NCI-H187 (cell line): Measurements from ENCODE around the gene IFFO2.
"Not testable (repeated sequence)": the region's sequence is repeated elsewhere in the genome, so short reads cannot be mapped to it uniquely, and the experiment has no call there.

Experiments used
- DNase-seq, 2 experiments: peaks; one replicate each; lab custom pipeline; 2025; lab: John Stamatoyannopoulos, UW

IFFO2 gene

GRCh38 chr1:18874600-18874999, 81.9 kb downstream of the IFFO2 start:
- DNase-seq = no peak

GRCh38 chr1:18874036-18874435, 82.4 kb downstream of the IFFO2 start:
- no peak for DNase-seq

GRCh38 chr1:18872071-18872611, 84.3 kb downstream of the IFFO2 start:
- DNase-seq = no peak

GRCh38 chr1:18871401-18872070, 84.9 kb downstream of the IFFO2 start:
- DNase-seq = no peak

- DNase-seq = no peak
Observed at GRCh38 chr1:18870957-18871356, 85.5 kb downstream of the IFFO2 start.

GRCh38 chr1:18870595-18870865, 85.9 kb downstream of the IFFO2 start:
- not testable (repeated sequence) for DNase-seq

- no peak for DNase-seq
Observed at GRCh38 chr1:18869847-18870594, 86.5 kb downstream of the IFFO2 start.

- no peak for DNase-seq
Observed at GRCh38 chr1:18868801-18869424, 87.6 kb downstream of the IFFO2 start.

- no peak for DNase-seq
Observed at GRCh38 chr1:18868354-18868753, 88.1 kb downstream of the IFFO2 start.

GRCh38 chr1:18866846-18867245, 89.6 kb downstream of the IFFO2 start:
- no peak for DNase-seq

- no peak for DNase-seq
Observed at GRCh38 chr1:18866314-18866713, 90.2 kb downstream of the IFFO2 start.

- no peak for DNase-seq
Observed at GRCh38 chr1:18865176-18865575, 91.3 kb downstream of the IFFO2 start.

- DNase-seq = no peak
Observed at GRCh38 chr1:18861590-18861989, 94.9 kb downstream of the IFFO2 start.

GRCh38 chr1:18861082-18861481, 95.4 kb downstream of the IFFO2 start:
- DNase-seq = peak in 1 of 2 experiments; percentile 47

GRCh38 chr1:18859560-18859959, 96.9 kb downstream of the IFFO2 start, which contains the start of gene TAS1R2:
TAS1R2 (minus strand) TSS chr1:18859660; CDS start chr1:18859660, 0 bp downstream.
- no peak for DNase-seq

GRCh38 chr1:18858070-18858688, 98.3 kb downstream of the IFFO2 start:
- no peak for DNase-seq

GRCh38 chr1:18856435-18856834, 100.0 kb downstream of the IFFO2 start:
- DNase-seq = no peak

GRCh38 chr1:18855573-18855972, 100.9 kb downstream of the IFFO2 start:
- no peak for DNase-seq

GRCh38 chr1:18854331-18855025, 102.0 kb downstream of the IFFO2 start:
- DNase-seq = no peak
